Activated naive CD4-positive, alpha-beta T cell treated with anti-CD3 and anti-CD28 coated beads for 36 hours (primary cell): Measurements from ENCODE around the gene INPP5A. TPM values are rescaled to one million over a fixed set of nuclear protein-coding genes. Genes with fewer than 3 reads are reported as not detected.

ENCODE experiments used
- CTCF ChIA-PET: fragments of 350-600 bp; sonication (Branson Sonifier 250); formaldehyde crosslinking; loops from one replicate; lab custom pipeline; 2021; ENCODE audit warnings: antibody characterized with exemption; lab: Charles Lee
- DNase-seq: peaks from one replicate; pipeline ENCODE4 v3.0.0-alpha.2; 2020
- H3K27ac Mint-ChIP-seq: one replicate; pipeline ENCODE4 v1.8.0; 2021; ENCODE audit warnings: mild to moderate bottlenecking, mixed read lengths
- H3K27me3 Mint-ChIP-seq: one replicate; pipeline ENCODE4 v1.8.0; 2021; ENCODE audit warnings: low read depth, mixed read lengths
- H3K36me3 Mint-ChIP-seq: one replicate; pipeline ENCODE4 v1.8.0; 2021; ENCODE audit warnings: low read depth, mixed read lengths
- H3K4me1 Mint-ChIP-seq: one replicate; pipeline ENCODE4 v1.8.0; 2021; ENCODE audit warnings: low read depth, mixed read lengths
- H3K4me3 Mint-ChIP-seq: one replicate; pipeline ENCODE4 v1.8.0; 2021; ENCODE audit warnings: mild to moderate bottlenecking, moderate library complexity, mixed read lengths
- H3K9me3 Mint-ChIP-seq: one replicate; pipeline ENCODE4 v1.8.0; 2021; ENCODE audit warnings: mixed read lengths
- intact Hi-C: fragments of 100-400 bp; cut with micrococcal nuclease; formaldehyde crosslinking; loops from one replicate; pipeline ENCODE4 v1.15.1; 2023
- total RNA-seq, 2 experiments: library from RNA; stranded (reverse); gene quantifications; one replicate each; pipeline ENCODE4 v1.2.3, GENCODE V29; 2021

INPP5A gene
- total RNA-seq, 2 experiments from 2014 or later = 17.3 to 19.5 TPM

DNA sequence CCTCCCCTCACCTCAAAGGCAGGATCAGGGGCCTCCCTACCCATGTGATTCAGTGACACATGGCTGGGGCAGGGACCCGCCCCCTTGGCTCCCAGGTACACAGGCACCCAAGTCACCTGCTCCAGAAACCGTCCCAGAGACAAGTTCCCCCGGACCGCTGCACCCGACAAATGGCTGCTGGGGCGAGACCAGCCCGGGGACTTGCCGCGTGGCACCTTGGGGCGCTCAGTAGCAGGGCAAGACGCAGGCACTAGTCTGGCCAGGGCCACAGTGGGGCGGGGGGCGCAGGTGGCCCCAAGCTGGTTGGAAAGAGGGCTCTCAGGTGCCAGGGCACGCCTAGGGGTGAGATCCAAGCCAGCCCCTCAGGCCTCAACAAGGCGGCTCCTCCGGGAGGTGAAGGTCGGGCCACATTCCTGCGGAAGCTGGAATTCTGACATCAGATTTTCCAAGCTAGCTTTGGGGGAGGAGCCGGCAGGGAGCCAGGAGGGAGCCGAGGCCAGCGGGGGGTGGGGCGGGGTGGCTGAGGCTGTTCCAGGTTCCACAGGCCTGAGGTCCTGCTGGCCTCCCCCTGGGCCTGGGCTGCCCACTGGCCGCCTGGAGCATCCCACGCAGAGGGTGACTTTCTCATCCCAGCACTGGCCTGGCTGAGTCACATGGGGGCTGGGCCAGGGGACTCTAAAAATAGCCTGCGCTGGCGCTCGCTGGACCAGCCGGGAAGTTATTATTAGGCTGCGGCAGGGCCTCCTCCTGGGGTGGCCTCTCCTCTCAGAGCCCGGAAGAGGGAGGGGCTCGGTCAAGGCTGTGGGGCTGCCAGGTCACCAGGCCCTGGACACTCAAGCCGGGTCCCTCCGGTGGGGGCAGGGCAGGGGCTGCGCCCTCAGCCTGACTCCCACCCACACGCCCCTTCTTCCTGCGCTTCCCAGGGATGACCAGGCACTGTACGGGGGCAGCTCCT is 20.5 kb upstream of the INPP5A start:
- CTCF ChIA-PET = no interaction called here
- DNase-seq = no peak
- peaks cover 1% of the 10 kb centered on the region for H3K9me3 Mint-ChIP-seq

DNA sequence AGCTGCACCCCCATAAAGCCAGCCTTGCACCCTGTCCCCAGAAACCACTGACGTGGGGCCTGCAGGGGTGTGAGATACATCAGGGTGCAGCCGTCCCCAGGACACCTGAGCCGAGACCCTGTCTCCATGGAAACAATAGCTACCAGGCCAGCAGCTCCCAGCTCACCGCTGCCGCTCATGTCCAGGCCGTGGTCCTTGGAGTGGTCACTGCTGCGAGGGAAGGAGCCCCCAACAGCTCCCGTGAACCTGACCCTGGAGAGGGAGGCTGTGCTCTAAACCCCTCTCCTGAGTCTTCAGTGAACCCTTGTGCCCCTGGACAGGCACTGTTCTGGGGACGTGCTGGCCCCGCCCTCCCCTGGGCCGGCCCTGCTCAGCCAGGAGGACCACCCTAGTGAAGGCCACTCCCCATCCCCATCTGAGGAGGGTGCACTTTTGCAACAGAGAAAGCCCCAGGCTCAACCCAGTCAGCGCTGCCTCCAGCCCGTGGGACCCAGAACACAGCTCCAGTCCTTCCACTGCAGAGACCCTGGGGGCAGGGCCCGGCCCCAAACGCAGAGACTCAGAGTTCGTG is 19.6 kb upstream of the INPP5A start:
- CTCF ChIA-PET = no interaction called here
- no peaks in the 10 kb centered on the region for H3K9me3 Mint-ChIP-seq
- peaks cover 4% of the 10 kb centered on the region for H3K4me1 Mint-ChIP-seq
- H3K27ac Mint-ChIP-seq = no peak overlapping the region
- peaks cover 2% of the 10 kb centered on the region for H3K27me3 Mint-ChIP-seq
- no peak for DNase-seq
- intact Hi-C loops = no loop called here
- no peaks in the 10 kb centered on the region for H3K36me3 Mint-ChIP-seq
- H3K4me3 Mint-ChIP-seq = no peak overlapping the region

More for the DNA sequence above, 20.5 kb upstream of the INPP5A start:
- Mint-ChIP-seq H3K36me3 (no peaks in the 10 kb centered on the region), H3K4me3 (no peak overlapping the region), H3K4me1 (peaks cover 4% of the 10 kb centered on the region), H3K27ac (no peak overlapping the region), H3K27me3 (peaks cover 2% of the 10 kb centered on the region)
- intact Hi-C loops = no loop called here

DNA sequence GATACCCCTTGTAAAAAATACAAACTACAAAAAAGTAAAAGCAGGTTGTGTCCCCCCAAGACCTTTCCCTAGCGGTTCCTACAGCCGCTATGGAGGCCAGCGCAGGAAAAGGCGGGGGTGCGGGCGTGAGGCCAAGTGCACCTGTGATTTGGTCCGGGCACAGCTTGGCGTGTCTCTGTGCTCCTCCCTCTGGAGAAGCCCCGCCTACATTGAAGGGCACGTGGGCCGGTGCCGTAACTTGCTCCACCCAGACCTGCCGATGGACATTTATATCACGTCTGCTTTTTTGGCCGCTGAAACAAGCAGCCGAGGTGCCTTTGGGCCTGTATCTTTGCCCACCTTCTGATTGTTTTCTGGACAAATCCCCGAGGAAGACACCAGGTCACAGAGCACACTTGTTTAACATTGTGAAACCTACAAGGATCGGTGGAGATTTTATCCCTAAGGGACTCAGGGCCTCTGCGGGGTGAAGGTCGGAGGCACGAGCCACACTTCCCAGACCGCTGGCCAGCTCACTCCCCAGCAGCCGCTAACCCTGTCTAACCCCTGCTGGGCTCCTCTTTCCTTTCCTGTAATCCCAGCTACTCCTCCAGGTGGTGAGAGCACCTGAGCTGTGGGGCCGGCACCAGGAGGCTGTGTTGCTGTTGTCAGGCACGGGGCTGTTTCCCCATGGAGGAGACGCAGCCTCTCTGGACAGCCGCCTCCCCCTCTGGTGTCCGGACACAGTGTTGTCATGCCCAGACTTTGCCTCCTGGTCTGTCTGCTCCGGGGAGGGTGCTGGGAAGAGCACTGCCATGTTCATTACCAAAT is 18.8 kb upstream of the INPP5A start:
- DNase-seq = peak; percentile 25
- no peaks in the 10 kb centered on the region for H3K36me3 Mint-ChIP-seq
- H3K27ac Mint-ChIP-seq = no peak overlapping the region
- no peak overlapping the region for H3K4me3 Mint-ChIP-seq
- H3K9me3 Mint-ChIP-seq = no peaks in the 10 kb centered on the region
- intact Hi-C loops = no loop called here
- peaks cover 2% of the 10 kb centered on the region for H3K27me3 Mint-ChIP-seq
- H3K4me1 Mint-ChIP-seq = peaks cover 4% of the 10 kb centered on the region
- CTCF ChIA-PET = no interaction called here

DNA sequence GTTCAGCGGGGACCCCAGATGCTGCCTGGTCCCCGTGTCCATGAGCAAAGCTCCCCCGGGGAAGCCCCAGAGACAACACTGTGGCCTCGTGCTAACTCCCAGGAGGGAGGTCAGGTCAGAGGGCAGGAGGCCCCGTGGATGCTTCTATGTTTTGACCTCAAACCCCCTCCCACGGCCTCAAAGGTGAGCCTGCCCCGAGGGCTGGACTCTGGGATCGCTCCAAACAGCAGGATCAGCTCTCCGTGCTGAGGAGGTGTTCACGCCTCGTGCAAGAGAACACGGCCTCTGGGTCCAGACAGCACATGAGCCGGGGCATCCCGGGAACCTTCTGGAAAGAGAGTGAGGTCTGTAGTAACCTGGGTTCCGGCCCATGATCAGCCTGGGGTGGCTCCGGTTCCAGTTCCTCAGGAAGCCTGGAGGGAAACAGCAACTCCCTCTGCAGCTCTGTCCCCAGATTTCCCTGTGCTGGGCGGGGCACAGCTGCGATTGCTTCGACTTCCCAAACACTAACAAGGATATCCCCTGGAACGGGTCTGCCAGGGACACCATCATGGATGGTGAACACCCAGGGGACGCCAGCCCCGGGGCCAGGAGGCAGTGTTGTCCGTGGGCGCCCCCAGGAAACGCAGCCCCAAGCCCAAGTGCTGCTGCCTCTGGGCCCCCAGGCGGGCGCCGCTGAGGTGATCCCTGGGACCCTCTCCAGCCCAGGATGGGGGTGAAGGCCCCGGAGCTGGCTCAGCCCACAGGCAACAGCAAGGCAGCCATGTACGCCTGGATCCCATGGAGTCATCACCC is 18.0 kb upstream of the INPP5A start:
- no peaks in the 10 kb centered on the region for H3K9me3 Mint-ChIP-seq
- peaks cover 6% of the 10 kb centered on the region for H3K27me3 Mint-ChIP-seq
- H3K4me3 Mint-ChIP-seq = no peak overlapping the region
- H3K27ac Mint-ChIP-seq = no peak overlapping the region
- intact Hi-C loops = no loop called here
- CTCF ChIA-PET = no interaction called here
- no peaks in the 10 kb centered on the region for H3K36me3 Mint-ChIP-seq
- peak; percentile 1 for DNase-seq
- peaks cover 4% of the 10 kb centered on the region for H3K4me1 Mint-ChIP-seq

DNA sequence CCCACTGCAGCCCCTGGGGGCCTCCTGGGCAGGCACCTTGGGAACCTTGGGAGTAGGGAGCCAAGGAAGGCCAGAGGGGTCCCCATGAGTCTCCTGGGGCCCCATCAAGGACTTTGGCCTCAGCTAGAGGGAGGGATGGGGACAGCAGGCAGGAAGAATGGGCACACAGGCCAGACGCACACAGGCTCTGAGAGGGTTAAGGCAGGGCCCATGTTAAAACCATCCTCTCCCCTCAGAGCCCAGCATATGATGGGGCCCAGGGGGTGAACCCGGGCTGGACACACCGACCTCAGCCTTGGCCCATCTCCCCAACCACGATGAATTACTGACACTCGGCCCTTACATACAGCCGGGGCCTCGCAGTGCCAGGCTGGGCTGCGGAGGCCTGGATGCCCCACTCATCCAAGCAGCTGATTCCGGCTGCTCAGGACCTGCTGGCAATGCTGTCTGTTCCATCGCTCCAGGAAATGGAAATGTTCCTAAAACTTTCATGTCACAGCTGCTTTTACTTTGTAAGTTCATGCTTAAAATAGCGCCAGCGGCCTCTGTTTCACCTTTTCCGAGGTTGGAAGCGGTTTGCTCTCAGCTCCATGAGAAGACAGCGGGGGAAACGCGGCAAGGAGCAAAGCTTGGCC is 17.3 kb upstream of the INPP5A start:
- H3K27me3 Mint-ChIP-seq = peaks cover 9% of the 10 kb centered on the region
- H3K4me3 Mint-ChIP-seq = no peak overlapping the region
- no peaks in the 10 kb centered on the region for H3K36me3 Mint-ChIP-seq
- intact Hi-C loops = no loop called here
- CTCF ChIA-PET = interaction anchor here (1.2 kb wide), 1 partner anchor 60 kb away, joined by 3 read pairs; no protein-coding TSS in a partner anchor
- no peak overlapping the region for H3K27ac Mint-ChIP-seq
- peaks cover 4% of the 10 kb centered on the region for H3K4me1 Mint-ChIP-seq
- no peak for DNase-seq
- H3K9me3 Mint-ChIP-seq = no peaks in the 10 kb centered on the region

DNA sequence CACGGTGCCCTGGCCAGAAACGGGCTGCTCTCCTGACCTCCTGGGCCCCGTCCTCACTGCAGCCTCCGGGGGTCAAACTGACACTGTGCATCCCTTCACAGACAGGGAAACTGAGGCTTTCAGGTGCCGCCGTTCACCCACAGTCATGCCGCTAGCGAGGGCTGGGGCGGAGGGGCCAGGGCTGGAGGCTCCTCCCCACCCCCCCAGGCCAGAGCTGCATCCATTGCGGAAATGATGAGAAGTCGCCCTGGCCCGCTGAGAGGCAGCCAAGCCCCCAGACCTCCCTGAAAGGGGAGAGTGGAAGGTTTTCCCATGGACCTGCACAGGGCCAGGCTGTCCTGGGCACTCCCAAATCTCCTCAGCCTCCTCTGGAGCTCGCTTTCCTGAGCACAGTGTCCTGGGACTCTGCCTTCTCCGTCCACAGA is 16.5 kb upstream of the INPP5A start:
- CTCF ChIA-PET = interaction anchor here (0.7 to 1.2 kb wide), 2 partner anchors 61 to 221 kb away, joined by 3 read pairs; no protein-coding TSS in a partner anchor

DNA sequence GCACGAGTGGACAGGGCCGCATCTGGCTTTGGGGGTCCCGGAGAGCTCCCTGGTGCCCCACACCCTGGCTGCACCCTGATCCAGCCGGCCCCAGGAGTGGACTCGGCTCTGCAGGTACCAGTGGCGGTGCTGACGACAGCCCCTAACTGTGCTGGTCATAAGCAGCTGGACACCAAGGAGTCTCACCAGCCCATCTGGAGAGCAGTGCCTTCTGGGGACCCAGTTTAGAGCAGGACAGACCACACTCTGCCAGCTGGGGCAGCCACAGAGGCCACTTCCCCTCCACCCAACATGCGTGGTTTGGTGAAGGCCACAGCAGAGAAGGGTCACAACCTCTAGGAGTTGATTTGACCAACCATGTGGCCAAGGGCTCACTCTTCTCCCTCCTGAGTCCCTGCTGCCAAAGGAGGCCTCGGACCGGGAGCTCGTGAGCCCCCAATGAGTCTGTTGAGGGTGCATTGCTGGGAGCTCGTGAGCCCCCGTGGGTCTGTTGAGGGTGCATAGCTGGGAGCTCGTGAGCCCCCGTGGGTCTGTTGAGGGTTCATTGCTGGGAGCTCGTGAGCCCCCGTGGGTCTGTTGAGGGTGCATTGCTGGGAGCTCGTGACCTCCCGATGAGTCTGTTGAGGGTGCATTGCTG is 16.0 kb upstream of the INPP5A start:
- Mint-ChIP-seq H3K9me3 (no peaks in the 10 kb centered on the region), H3K4me1 (peaks cover 4% of the 10 kb centered on the region), H3K27ac (no peak overlapping the region), H3K36me3 (no peaks in the 10 kb centered on the region), H3K4me3 (no peak overlapping the region), H3K27me3 (peaks cover 9% of the 10 kb centered on the region)
- intact Hi-C loops = no loop called here
- no peak for DNase-seq
- CTCF ChIA-PET = interaction anchor here (0.7 to 1.2 kb wide), 2 partner anchors 61 to 221 kb away, joined by 3 read pairs; no protein-coding TSS in a partner anchor

More for the DNA sequence above, 16.5 kb upstream of the INPP5A start:
- H3K36me3 Mint-ChIP-seq = no peaks in the 10 kb centered on the region
- no peak overlapping the region for H3K27ac Mint-ChIP-seq
- peaks cover 4% of the 10 kb centered on the region for H3K4me1 Mint-ChIP-seq
- H3K9me3 Mint-ChIP-seq = no peaks in the 10 kb centered on the region
- intact Hi-C loops = no loop called here
- peaks cover 9% of the 10 kb centered on the region for H3K27me3 Mint-ChIP-seq
- no peak overlapping the region for H3K4me3 Mint-ChIP-seq
- no peak for DNase-seq

DNA sequence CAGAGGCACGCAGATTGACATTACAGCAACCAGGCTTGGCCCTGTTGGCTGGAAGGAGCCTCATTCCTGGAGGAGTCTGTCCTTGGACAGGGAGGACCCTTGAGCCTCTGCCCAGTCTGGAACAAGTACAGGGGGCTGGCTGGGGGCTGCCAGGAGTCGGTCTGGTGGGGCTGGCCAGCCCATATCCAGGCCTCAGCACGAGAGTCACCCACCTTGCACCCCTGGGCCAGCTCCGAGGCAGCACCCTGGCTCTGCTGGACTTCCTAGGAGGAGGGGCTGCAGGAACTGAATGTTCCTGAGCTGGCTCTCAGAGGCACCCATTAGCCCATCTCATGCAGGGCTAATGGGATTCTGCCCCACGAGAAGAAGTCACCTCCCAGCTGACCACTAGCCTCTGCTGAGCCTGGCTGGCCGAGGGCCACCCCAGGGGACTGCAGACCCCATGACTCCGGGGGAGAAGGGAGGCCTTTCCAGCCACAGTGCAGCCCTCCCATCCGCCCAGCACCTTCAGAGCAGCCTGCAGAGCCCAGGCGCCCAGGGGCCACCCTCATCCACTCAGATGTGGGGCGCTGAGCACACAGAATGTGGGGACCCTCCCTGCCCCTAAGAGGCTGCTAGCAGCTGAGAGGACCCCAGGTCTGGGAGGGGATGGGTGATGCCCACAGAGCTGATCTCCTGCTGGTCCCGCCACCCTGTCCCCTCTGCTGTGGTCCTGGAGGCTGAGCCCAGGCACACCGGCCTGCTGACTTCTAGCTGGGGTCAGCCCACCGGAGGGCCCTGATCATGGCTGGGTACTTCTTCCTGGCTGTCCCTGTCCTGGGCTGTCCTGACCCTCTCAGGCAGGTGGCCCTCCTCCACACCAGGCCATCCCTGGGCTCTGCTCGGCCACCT is 14.8 kb upstream of the INPP5A start:
- H3K27ac Mint-ChIP-seq = no peak overlapping the region
- no peaks in the 10 kb centered on the region for H3K9me3 Mint-ChIP-seq
- peaks cover 9% of the 10 kb centered on the region for H3K27me3 Mint-ChIP-seq
- no peaks in the 10 kb centered on the region for H3K36me3 Mint-ChIP-seq
- H3K4me3 Mint-ChIP-seq = no peak overlapping the region
- H3K4me1 Mint-ChIP-seq = peaks cover 4% of the 10 kb centered on the region
- no peak for DNase-seq
- intact Hi-C loops = no loop called here
- CTCF ChIA-PET = no interaction called here

DNA sequence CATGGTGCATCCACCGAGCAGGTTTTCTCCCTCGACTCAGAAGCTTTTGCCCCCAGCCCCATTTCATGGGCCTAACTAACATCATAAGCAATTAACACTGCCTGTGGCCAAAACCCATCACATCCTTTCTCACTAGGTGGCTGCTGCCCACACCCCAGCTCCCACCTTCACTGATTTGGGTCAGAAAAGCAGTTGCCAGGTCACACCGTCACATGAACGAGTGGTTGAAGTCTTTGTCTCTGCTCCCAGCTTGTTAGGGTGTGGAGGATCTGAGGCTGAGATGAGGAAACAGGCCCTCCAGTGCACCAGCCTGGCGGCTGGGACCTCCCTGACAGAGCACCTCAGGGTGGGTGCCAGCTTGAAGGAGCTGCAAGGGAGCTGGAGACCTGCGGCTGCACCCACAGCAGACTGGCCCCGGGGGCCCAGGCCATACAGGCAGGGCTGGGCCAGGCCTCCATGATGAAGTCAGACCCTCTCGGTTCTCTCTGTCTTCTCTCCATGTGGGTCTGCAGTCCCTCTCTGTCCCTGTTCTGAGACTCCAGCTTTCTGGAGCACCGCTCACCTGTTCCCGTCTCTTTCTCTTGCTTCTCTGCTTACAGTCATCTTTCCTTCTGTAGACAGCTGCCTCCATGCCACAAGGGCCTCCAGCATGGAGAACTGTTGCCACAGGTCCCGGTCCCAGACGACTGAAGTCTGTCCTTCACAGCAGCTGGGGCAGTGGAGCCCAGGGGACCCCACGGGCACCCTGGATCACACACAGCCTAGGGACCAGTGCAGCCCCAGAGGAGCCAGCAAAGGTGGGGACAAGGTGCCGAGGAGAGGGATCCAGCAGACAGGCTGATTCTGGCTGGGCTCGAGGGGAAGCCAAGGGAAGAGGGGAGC is 13.8 kb upstream of the INPP5A start:
- CTCF ChIA-PET = no interaction called here
- H3K36me3 Mint-ChIP-seq = no peaks in the 10 kb centered on the region
- H3K27me3 Mint-ChIP-seq = peaks cover 12% of the 10 kb centered on the region
- intact Hi-C loops = no loop called here
- H3K4me1 Mint-ChIP-seq = no peaks in the 10 kb centered on the region
- no peak overlapping the region for H3K4me3 Mint-ChIP-seq
- H3K9me3 Mint-ChIP-seq = no peaks in the 10 kb centered on the region
- H3K27ac Mint-ChIP-seq = no peak overlapping the region
- DNase-seq = no peak
